NCI-H2227 (cell line): ENCODE measurements around the gene GGTLC3.
"Not testable (repeated sequence)": the region's sequence is repeated elsewhere in the genome, so short reads cannot be mapped to it uniquely, and the experiment has no call there.

Source experiments
- DNase-seq: peaks from one replicate; lab custom pipeline; 2025; ENCODE audit not compliant: unreplicated experiment; lab: John Stamatoyannopoulos, UW

The GGTLC3 gene

GRCh38 chr22:18522762-18523161, 4.8 kb upstream of the GGTLC3 start:
- DNase-seq = not testable (repeated sequence)

DNA sequence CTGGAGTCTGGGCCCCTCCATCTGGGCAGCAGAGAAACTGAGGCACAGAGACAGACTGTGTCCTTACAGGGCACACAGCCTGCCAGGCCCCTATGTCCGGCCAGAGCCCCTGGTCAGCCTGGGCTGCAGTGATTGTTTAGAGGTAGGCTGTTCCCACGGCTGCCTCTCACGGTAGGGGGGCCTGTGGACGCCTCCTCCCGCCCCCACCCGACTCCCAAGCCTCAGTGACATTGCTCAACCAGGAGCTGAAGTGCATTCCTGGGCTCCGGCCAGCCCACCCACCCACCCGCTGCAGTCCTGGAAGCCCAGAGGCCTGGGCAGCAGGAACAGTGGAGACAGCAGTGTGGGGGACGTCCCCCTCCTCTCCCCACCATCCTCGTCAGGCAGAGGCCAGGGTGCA, 4.5 kb downstream of the GGTLC3 start:
- not testable (repeated sequence) for DNase-seq

DNA sequence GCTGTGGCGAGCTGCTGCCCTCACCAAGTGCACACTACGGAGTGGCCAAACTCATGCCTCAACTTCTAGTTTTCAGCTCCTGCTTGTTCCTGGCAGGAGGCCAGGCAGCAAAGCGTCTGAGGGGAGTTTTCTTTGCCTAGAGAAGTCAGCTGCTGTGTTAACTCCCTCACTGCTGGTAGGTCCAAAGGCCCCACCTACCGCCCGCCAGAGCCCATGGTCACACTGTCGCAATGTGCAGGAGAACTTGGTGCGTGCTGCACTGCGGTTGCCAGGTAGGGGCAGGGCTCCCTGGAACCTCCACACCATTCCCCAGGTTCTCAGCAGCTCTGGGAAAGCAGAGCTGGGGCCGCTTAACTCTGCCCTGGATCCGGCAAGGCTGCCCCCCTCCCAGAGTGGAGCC, 5.6 kb downstream of the GGTLC3 start:
- DNase-seq = not testable (repeated sequence)

- not testable (repeated sequence) for DNase-seq
Measured at GRCh38 chr22:18511327-18511726, 6.6 kb downstream of the GGTLC3 start.

GRCh38 chr22:18496227-18496626, 21.7 kb downstream of the GGTLC3 start:
- DNase-seq = not testable (repeated sequence)
